PC-3 (cell line): ENCODE results near the gene LGSN. TPM values are rescaled to one million over a fixed set of nuclear protein-coding genes. Genes with fewer than 3 reads are reported as not detected.

ENCODE experiments used
- ATAC-seq: fragments of 200-7000 bp; cut with Tn5 transposase; 2 replicates; pipeline ENCODE4 v1.9.1; 2020; ENCODE audit warnings: mild to moderate bottlenecking, moderate library complexity
- BruUV-seq: library from RNA; stranded (reverse); fragments of 400-500 nt; replicated peaks from 2 replicates; lab custom pipeline; 2021; lab: Mats Ljungman, UMichigan
- CTCF ChIA-PET: fragments of 300-600 bp; sonication (Branson Sonifier 250); formaldehyde crosslinking; loops from one replicate; lab custom pipeline; 2022; ENCODE audit warnings: antibody characterized with exemption; lab: Charles Lee
- POLR2A ChIA-PET: fragments of 300-600 bp; sonication (Branson Sonifier 250); formaldehyde crosslinking; loops from one replicate; lab custom pipeline; 2022; ENCODE audit warnings: antibody characterized with exemption; ENCODE audit not compliant: unreplicated experiment; lab: Charles Lee
- DNase-seq: peaks from one replicate; pipeline ENCODE4 v3.0.0-alpha.2; 2015
- H2AFZ ChIP-seq: fragments of 300-600 bp; sonication (generic); 2 replicates; pipeline ENCODE4 v1.6.0; 2016; ENCODE audit warnings: antibody characterized with exemption, low read length
- H3F3A ChIP-seq: fragments of 300-600 bp; sonication (generic); one replicate; pipeline ENCODE4 v1.6.0; 2017; ENCODE audit warnings: antibody characterized with exemption, low read length, control low read depth, mild to moderate bottlenecking; ENCODE audit not compliant: unreplicated experiment
- H3K27ac ChIP-seq: fragments of 300-600 bp; sonication (generic); 2 replicates; pipeline ENCODE4 v1.5.1; 2016; ENCODE audit warnings: mild to moderate bottlenecking, low read length
- H3K27me3 ChIP-seq: fragments of 300-600 bp; sonication (generic); 2 replicates; pipeline ENCODE4 v1.6.1; 2016; ENCODE audit warnings: low read length, mixed read lengths
- H3K36me3 ChIP-seq: fragments of 300-600 bp; sonication (generic); 2 replicates; pipeline ENCODE4 v1.6.1; 2016; ENCODE audit warnings: low read depth, mixed run types, low read length, mixed read lengths
- H3K4me1 ChIP-seq: fragments of 300-600 bp; sonication (generic); 2 replicates; pipeline ENCODE4 v1.5.1; 2016; ENCODE audit warnings: low read length; ENCODE audit not compliant: insufficient read depth
- H3K4me2 ChIP-seq: fragments of 300-600 bp; sonication (generic); 2 replicates; pipeline ENCODE4 v1.6.0; 2016; ENCODE audit warnings: low read length
- H3K4me3 ChIP-seq: fragments of 300-600 bp; sonication (generic); 2 replicates; pipeline ENCODE4 v1.5.1; 2016; ENCODE audit warnings: mild to moderate bottlenecking, low read length, mixed read lengths
- H3K79me2 ChIP-seq: fragments of 300-600 bp; sonication (generic); 2 replicates; pipeline ENCODE4 v1.6.1; 2017; ENCODE audit warnings: low read length, mixed read lengths
- H3K9ac ChIP-seq: fragments of 300-600 bp; sonication (generic); 2 replicates; pipeline ENCODE4 v1.6.0; 2016; ENCODE audit warnings: mild to moderate bottlenecking, low read length
- H3K9me2 ChIP-seq: fragments of 300-600 bp; sonication (generic); replicated peaks from 2 replicates; pipeline ENCODE4 v1.6.1; 2016; ENCODE audit warnings: mixed run types, low read length, mixed read lengths
- H3K9me3 ChIP-seq: fragments of 300-600 bp; sonication (generic); 2 replicates; pipeline ENCODE4 v1.6.1; 2016; ENCODE audit warnings: low read length, mixed read lengths
- H4K20me1 ChIP-seq: fragments of 300-600 bp; sonication (generic); 2 replicates; pipeline ENCODE4 v1.6.1; 2016; ENCODE audit warnings: low read length, mixed read lengths
- EZH2 ChIP-seq: fragments of 300-600 bp; sonication (generic); IDR thresholded peaks from one replicate; pipeline ENCODE4 v1.6.1; 2017; ENCODE audit warnings: antibody characterized with exemption, mild to moderate bottlenecking, low read length; ENCODE audit not compliant: unreplicated experiment
- EZH2phosphoT487 ChIP-seq: fragments of 300-600 bp; sonication (generic); IDR thresholded peaks from 2 replicates; pipeline ENCODE4 v1.6.1; 2018; ENCODE audit warnings: mild to moderate bottlenecking, antibody characterized with exemption, low read length, borderline replicate concordance
- intact Hi-C: fragments of 100-400 bp; cut with micrococcal nuclease; formaldehyde crosslinking; loops from 2 replicates; pipeline ENCODE4 v1.9.0; 2023
- total RNA-seq: library from RNA; depleted of rRNA; stranded (reverse); fragments of >200 nt; gene quantifications from 2 replicates; pipeline ENCODE4 v1.2.3, GENCODE V29; 2014
- TF ChIP-seq, protein P1 (sequence below): fragments of 300-600 bp; sonication (generic); conservative IDR thresholded peaks from 2 replicates; pipeline ENCODE4 v1.5.1; 2017; ENCODE audit warnings: antibody characterized with exemption, low read depth, mild to moderate bottlenecking, low read length

Gene LGSN
- total RNA-seq, 1 experiment from 2014 or later: not detected

DNA sequence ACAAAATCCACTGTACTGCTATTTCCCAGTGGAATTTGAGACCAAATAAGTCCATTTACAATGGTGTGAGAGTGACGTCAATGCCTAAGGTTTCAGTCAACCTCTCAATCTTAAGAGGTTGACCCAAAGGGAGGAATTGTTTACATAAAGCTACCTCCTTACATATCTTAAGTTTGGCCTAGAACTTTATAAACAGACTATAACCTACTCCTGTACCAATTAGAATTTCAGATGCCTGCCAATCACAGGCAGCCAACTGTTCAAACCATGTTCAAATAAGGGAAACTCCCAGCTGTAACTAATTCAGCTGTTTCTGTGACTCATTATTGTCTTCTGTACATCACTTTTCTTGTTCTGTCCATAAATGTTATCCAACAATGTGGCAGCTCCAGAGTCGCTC lies 14.5 kb downstream of the LGSN start:
- H3K36me3 ChIP-seq: no peaks in the 10 kb centered on the region
- no peaks in the 10 kb centered on the region for H3K27me3 ChIP-seq
- ChIA-PET POLR2A (no interaction called here), CTCF (no interaction called here)
- H3K9me3 ChIP-seq: no peaks in the 10 kb centered on the region
- no peaks in the 10 kb centered on the region for H3K79me2 ChIP-seq
- DNase-seq (no peak), ATAC-seq (no peak)
- no peaks in the 10 kb centered on the region for H3K4me1 ChIP-seq
- H2AFZ ChIP-seq: no peak overlapping the region
- H3K9me2 ChIP-seq: no peaks in the 10 kb centered on the region
- H3K27ac ChIP-seq: no peak overlapping the region
- no peak overlapping the region for H3K4me2 ChIP-seq
- no peak for TF ChIP-seq EZH2phosphoT487
- TF ChIP-seq EZH2: no peak
- TF ChIP-seq, protein P1, sequence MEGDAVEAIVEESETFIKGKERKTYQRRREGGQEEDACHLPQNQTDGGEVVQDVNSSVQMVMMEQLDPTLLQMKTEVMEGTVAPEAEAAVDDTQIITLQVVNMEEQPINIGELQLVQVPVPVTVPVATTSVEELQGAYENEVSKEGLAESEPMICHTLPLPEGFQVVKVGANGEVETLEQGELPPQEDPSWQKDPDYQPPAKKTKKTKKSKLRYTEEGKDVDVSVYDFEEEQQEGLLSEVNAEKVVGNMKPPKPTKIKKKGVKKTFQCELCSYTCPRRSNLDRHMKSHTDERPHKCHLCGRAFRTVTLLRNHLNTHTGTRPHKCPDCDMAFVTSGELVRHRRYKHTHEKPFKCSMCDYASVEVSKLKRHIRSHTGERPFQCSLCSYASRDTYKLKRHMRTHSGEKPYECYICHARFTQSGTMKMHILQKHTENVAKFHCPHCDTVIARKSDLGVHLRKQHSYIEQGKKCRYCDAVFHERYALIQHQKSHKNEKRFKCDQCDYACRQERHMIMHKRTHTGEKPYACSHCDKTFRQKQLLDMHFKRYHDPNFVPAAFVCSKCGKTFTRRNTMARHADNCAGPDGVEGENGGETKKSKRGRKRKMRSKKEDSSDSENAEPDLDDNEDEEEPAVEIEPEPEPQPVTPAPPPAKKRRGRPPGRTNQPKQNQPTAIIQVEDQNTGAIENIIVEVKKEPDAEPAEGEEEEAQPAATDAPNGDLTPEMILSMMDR: no peak
- intact Hi-C loops: loop anchor here (5.0 kb wide), 1 partner anchor 42 kb away; no protein-coding TSS in a partner anchor
- no peak overlapping the region for H3K9ac ChIP-seq
- H4K20me1 ChIP-seq: no peaks in the 10 kb centered on the region
- BruUV-seq: no TSS peak
- H3K4me3 ChIP-seq: no peak overlapping the region
- no peaks in the 10 kb centered on the region for H3F3A ChIP-seq

DNA sequence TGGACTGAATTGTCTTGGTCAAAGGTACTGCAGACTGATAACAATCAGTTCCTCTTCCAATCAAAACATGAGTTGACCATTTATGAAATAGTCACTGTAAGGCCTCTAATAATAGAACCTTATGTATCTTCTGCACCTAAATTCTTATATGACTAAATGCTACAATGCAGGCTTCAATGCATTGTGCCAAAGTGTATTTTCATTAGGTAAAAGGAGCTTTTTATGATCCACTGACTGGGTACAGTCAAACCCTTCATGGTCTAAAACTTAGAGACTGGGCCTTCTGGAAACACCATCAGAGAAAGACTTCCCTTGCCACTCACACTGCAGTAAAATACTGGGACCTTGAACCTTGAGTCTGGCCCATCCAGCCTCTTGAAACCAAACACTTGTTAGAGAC lies 16.3 kb downstream of the LGSN start:
- no peak overlapping the region for H3K4me2 ChIP-seq

DNA sequence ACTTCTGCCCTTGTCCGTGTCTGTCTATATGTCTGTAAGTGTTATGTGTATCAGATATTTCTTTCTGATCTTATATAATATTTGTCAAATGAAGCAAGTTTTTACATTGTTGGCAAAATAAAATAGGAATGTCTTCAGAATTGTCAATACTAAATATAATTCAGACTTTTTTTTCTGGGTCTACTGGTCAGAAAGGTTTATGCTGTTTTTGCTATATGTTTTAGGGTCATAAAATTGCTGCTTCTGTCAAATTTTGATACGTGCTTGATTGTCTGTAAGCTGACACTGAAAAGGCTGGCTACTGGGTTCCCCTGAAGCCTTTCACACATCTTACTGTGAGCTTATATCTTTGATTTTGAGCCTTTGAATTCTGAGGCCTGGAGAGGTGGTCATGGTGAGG lies 20.1 kb downstream of the LGSN start:
- no peaks in the 10 kb centered on the region for H4K20me1 ChIP-seq
- intact Hi-C loops: no loop called here
- H3F3A ChIP-seq: no peaks in the 10 kb centered on the region
- no peak overlapping the region for H3K4me3 ChIP-seq
- no peak overlapping the region for H2AFZ ChIP-seq
- ATAC-seq: no peak
- H3K4me1 ChIP-seq: no peaks in the 10 kb centered on the region
- no peak overlapping the region for H3K4me2 ChIP-seq
- H3K9me2 ChIP-seq: no peaks in the 10 kb centered on the region
- H3K9ac ChIP-seq: no peak overlapping the region
- no TSS peak for BruUV-seq
- no peaks in the 10 kb centered on the region for H3K36me3 ChIP-seq
- ChIA-PET POLR2A (no interaction called here), CTCF (no interaction called here)
- no peaks in the 10 kb centered on the region for H3K27me3 ChIP-seq
- H3K9me3 ChIP-seq: no peaks in the 10 kb centered on the region
- DNase-seq: no peak
- no peaks in the 10 kb centered on the region for H3K79me2 ChIP-seq
- no peak overlapping the region for H3K27ac ChIP-seq
- TF ChIP-seq EZH2 (no peak), EZH2phosphoT487 (no peak)
- TF ChIP-seq, protein P1: no peak

More for the DNA sequence above, 16.3 kb downstream of the LGSN start:
- no peaks in the 10 kb centered on the region for H3K27me3 ChIP-seq
- no peak for DNase-seq
- H3K4me3 ChIP-seq: no peak overlapping the region
- no peak overlapping the region for H2AFZ ChIP-seq
- ATAC-seq: no peak
- no peaks in the 10 kb centered on the region for H3F3A ChIP-seq
- no peaks in the 10 kb centered on the region for H4K20me1 ChIP-seq
- H3K4me1 ChIP-seq: no peaks in the 10 kb centered on the region
- CTCF ChIA-PET: no interaction called here
- POLR2A ChIA-PET: no interaction called here
- no peaks in the 10 kb centered on the region for H3K36me3 ChIP-seq
- no peak overlapping the region for H3K27ac ChIP-seq
- H3K79me2 ChIP-seq: no peaks in the 10 kb centered on the region
- BruUV-seq: no TSS peak
- intact Hi-C loops: no loop called here
- H3K9ac ChIP-seq: no peak overlapping the region
- no peaks in the 10 kb centered on the region for H3K9me2 ChIP-seq
- no peaks in the 10 kb centered on the region for H3K9me3 ChIP-seq
- TF ChIP-seq, protein P1: no peak
- TF ChIP-seq EZH2phosphoT487: no peak
- TF ChIP-seq EZH2: no peak
